ENCODE results near the gene RPS15.

DNA sequence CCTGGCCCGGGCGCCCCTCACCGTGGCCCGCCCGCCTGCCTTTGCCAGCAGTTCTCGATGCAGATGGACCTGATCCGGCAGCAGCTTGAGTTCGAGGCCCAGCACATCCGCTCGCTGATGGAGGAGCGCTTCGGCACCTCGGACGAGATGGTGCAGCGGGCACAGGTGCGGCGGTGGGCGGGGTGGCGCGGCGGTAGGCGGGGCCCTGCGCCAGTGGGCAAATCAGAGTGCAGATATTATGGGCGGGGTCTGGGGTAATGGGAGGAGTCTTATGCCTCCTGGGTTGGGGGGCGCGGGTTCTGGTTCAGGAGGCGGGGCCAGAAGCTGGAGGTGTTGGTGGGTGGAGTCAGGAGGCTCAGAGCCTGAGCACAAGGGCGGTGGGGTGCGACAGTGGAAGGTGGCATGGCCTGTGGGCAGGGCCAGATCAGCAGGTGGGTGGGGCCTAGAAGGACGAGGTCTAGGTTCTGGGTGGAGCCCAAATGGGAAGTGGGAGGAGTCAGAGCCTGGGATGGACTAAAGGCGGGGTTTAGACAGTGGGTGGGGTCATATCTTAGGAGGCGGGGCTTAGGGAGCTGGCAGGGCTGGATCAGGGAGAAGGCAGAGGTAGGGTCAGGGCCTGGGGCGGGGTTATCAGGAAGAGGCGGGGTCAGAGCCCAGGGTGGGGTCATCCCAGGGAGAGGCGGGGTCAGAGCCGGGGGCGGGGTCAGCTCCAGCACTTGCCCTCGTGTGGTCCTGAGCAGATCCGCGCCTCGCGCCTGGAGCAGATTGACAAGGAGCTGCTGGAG is 17.3 kb downstream of the RPS15 start:
- TF ChIP-seq, protein P1, sequence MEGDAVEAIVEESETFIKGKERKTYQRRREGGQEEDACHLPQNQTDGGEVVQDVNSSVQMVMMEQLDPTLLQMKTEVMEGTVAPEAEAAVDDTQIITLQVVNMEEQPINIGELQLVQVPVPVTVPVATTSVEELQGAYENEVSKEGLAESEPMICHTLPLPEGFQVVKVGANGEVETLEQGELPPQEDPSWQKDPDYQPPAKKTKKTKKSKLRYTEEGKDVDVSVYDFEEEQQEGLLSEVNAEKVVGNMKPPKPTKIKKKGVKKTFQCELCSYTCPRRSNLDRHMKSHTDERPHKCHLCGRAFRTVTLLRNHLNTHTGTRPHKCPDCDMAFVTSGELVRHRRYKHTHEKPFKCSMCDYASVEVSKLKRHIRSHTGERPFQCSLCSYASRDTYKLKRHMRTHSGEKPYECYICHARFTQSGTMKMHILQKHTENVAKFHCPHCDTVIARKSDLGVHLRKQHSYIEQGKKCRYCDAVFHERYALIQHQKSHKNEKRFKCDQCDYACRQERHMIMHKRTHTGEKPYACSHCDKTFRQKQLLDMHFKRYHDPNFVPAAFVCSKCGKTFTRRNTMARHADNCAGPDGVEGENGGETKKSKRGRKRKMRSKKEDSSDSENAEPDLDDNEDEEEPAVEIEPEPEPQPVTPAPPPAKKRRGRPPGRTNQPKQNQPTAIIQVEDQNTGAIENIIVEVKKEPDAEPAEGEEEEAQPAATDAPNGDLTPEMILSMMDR (IDR thresholded peaks at IDR 0.05): no peak
- TF ChIP-seq EZH2phosphoT487 (IDR thresholded peaks at IDR 0.05): no peak
- TF ChIP-seq EZH2 (IDR thresholded peaks at IDR 0.05): no peak

Data from neural progenitor cell (in vitro differentiated cells).